Common myeloid progenitor, CD34-positive (primary cell): ENCODE results near the gene CDY2A.
"Not testable (repeated sequence)": the region's sequence is repeated elsewhere in the genome, so short reads cannot be mapped to it uniquely, and the experiment has no call there.

Source experiments
- CTCF ChIA-PET: fragments of 350-600 bp; sonication (Branson Sonifier 250); formaldehyde crosslinking; loops from one replicate; lab custom pipeline; 2021; ENCODE audit warnings: antibody characterized with exemption; lab: Charles Lee
- POLR2A ChIA-PET: fragments of 350-600 bp; sonication (Branson Sonifier 250); formaldehyde crosslinking; loops from one replicate; lab custom pipeline; 2021; ENCODE audit warnings: antibody characterized with exemption; lab: Charles Lee
- DNase-seq, 3 donors: peaks; one replicate each; pipeline versions ENCODE4 v3.0.0 to v3.0.0-alpha.2; 2013
- H3K27ac ChIP-seq, 2 experiments: 1 replicate in 1 of 2; 2 replicates in 1 of 2; pipeline ENCODE4 v1.7.0; 2013; ENCODE audit warnings: inconsistent platforms in 2 of 2, low read length in 2 of 2, mild to moderate bottlenecking in 2 of 2, low read depth in 1 of 2, moderate library complexity in 1 of 2; ENCODE audit not compliant: severe bottlenecking in 2 of 2, insufficient read depth in 1 of 2, poor library complexity in 1 of 2
- H3K27me3 ChIP-seq, 5 experiments: replicated peaks in 2 of 5; 1 replicate in 3 of 5; 2 replicates in 2 of 5; pipeline versions ENCODE4 v1.6.1 to v1.7.0; 2013; ENCODE audit warnings: low read length in 4 of 5, mild to moderate bottlenecking in 2 of 5, moderate library complexity in 2 of 5, inconsistent platforms in 1 of 5; ENCODE audit not compliant: insufficient read depth in 5 of 5, control insufficient read depth in 4 of 5
- H3K36me3 ChIP-seq, 4 experiments: 1 replicate in 2 of 4; 2 replicates in 2 of 4; pipeline versions ENCODE4 v1.6.1 to v1.7.0; 2013; ENCODE audit warnings: low read length in 3 of 4, control low read depth in 1 of 4, mild to moderate bottlenecking in 1 of 4; ENCODE audit not compliant: control insufficient read depth in 4 of 4, insufficient read depth in 4 of 4
- H3K4me1 ChIP-seq, 4 experiments: 1 replicate in 3 of 4; 2 replicates in 1 of 4; pipeline versions ENCODE4 v1.6.1 to v1.7.1; 2013; ENCODE audit warnings: low read length in 3 of 4, mild to moderate bottlenecking in 3 of 4, control low read depth in 1 of 4, inconsistent platforms in 1 of 4, moderate library complexity in 1 of 4; ENCODE audit not compliant: control insufficient read depth in 4 of 4, insufficient read depth in 4 of 4; ENCODE audit errors: control extremely low read depth in 1 of 4
- H3K4me3 ChIP-seq, 7 experiments: 1 replicate in 4 of 7; 2 replicates in 3 of 7; pipeline versions ENCODE4 v1.5.1 to v1.7.0; 2013; ENCODE audit warnings: mild to moderate bottlenecking in 7 of 7, low read length in 6 of 7, moderate library complexity in 6 of 7, inconsistent platforms in 2 of 7, low read depth in 2 of 7, control low read depth in 1 of 7; ENCODE audit not compliant: insufficient read depth in 4 of 7, control insufficient read depth in 1 of 7; ENCODE audit errors: extremely low read depth in 1 of 7
- H3K9me3 ChIP-seq, 5 experiments: 1 replicate in 4 of 5; 2 replicates in 1 of 5; pipeline versions ENCODE4 v1.6.1 to v1.7.1; 2013; ENCODE audit warnings: low read length in 4 of 5, mild to moderate bottlenecking in 2 of 5, inconsistent platforms in 1 of 5, low read depth in 1 of 5, moderate library complexity in 1 of 5; ENCODE audit not compliant: control insufficient read depth in 4 of 5, insufficient read depth in 2 of 5; ENCODE audit errors: control extremely low read depth in 1 of 5
- WGBS: methylation state at CpG from one replicate; pipeline ENCODE4 v1.1.5; 2013; ENCODE audit not compliant: insufficient coverage; 5-methylcytosine and 5-hydroxymethylcytosine counted together

Gene CDY2A

GRCh38 chrY:18034864-18035263, 9.3 kb downstream of the CDY2A start:
- H3K27me3 ChIP-seq, H3K4me1 ChIP-seq, H3K36me3 ChIP-seq, POLR2A ChIA-PET, H3K27ac ChIP-seq, CTCF ChIA-PET, H3K4me3 ChIP-seq, DNase-seq, H3K9me3 ChIP-seq: not testable (repeated sequence)
- WGBS: no CpG with 5 or more reads among the region's 3 CpGs

- H3K27ac ChIP-seq, H3K4me1 ChIP-seq, H3K27me3 ChIP-seq, POLR2A ChIA-PET, H3K36me3 ChIP-seq, CTCF ChIA-PET, DNase-seq, H3K9me3 ChIP-seq, H3K4me3 ChIP-seq: not testable (repeated sequence)
- WGBS: no CpG with 5 or more reads among the region's 3 CpGs
Measured at GRCh38 chrY:18044990-18045389, 19.4 kb downstream of the CDY2A start.

DNA sequence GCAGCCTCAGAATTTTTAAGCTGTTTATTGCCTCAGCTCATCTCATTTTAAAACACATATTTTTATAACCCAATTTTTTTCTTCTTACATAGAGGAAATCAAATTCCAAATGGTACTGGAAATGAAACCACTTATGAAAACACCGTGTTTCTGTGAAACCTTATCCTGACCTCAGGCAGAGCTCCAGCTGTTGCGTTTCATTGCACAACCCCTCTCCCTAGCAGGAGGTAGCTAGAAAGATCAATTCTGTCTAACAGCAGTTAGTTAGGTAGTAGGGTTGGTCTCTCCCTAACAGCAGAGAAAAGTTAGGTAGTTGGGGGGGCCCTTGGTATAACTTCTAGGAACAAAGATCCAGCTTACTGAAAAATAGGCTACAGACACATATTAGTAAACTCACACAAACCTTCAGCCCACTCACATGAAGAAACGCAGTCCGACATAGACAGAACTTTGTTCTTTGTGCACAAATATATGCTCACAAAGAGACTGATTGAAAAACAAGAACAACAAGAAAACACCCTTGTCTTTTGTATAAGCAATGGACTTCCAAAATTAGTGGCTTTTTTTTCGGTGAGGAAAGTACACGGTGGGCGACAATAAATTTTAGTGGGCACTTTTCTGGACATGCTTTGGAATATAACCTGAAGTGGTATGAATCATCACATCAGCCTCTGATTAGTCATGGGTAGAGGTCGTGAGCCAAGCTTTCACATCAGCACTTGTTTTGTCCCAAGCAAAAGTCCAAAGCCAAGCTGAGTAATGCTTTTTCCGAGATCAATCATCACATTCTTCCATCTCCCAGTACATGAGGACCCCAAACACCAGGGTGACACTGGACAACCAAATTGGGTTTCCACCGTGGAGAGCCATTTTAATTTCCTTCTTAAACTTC, 22.8 kb downstream of the CDY2A start:
- DNase-seq, H3K27ac ChIP-seq, H3K4me1 ChIP-seq: not testable (repeated sequence)

DNA sequence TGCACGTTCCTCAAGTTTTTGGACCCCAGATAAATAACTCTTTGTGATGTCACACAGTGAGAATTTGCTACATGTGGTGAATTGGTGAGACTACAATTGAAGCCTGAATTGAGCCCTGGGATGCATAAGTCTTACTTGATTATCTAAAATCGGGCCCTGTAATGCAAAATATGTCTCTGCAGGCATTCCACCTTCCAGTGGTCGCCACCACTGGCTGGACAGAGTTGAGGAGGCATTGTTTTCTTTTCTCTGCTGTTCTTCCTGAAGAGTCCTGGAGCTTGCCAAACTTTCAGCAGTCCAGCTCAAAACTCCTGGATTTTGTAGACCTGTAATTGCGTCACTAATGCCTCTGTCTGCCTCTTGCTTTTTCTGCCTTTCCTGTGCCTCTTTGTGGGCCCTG, 23.5 kb downstream of the CDY2A start:
- POLR2A ChIA-PET, H3K27ac ChIP-seq, H3K36me3 ChIP-seq, DNase-seq, CTCF ChIA-PET, H3K4me3 ChIP-seq, H3K4me1 ChIP-seq, H3K27me3 ChIP-seq, H3K9me3 ChIP-seq: not testable (repeated sequence)
- WGBS: no CpG with 5 or more reads among the region's 4 CpGs

More for the DNA sequence above, 22.8 kb downstream of the CDY2A start:
- POLR2A ChIA-PET, H3K27me3 ChIP-seq, CTCF ChIA-PET, H3K4me3 ChIP-seq, H3K9me3 ChIP-seq, H3K36me3 ChIP-seq: not testable (repeated sequence)
- no CpG with 5 or more reads among the region's 10 CpGs for WGBS

DNA sequence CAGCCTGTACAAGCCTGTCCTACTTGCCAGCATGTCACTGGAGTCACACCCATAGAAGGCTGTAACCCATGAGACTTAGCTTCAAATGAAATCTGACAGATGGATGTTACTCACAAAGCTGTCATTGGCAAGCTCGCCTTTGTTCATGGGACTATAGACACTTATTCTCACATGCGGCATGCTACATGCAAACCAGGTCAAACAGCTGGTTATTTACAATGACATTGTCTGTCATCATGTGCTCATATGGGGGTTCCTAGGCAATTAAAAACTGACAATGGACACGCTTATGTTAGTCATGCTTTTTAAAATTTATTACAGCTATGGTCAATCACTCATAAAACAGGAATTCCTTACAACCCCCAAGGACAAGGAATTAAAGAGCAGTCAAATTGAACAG, 30.9 kb downstream of the CDY2A start:
- H3K36me3 ChIP-seq, H3K4me3 ChIP-seq, DNase-seq, H3K27ac ChIP-seq, H3K4me1 ChIP-seq, CTCF ChIA-PET, H3K27me3 ChIP-seq, H3K9me3 ChIP-seq, POLR2A ChIA-PET: not testable (repeated sequence)
- WGBS: no CpG with 5 or more reads among the region's 3 CpGs

DNA sequence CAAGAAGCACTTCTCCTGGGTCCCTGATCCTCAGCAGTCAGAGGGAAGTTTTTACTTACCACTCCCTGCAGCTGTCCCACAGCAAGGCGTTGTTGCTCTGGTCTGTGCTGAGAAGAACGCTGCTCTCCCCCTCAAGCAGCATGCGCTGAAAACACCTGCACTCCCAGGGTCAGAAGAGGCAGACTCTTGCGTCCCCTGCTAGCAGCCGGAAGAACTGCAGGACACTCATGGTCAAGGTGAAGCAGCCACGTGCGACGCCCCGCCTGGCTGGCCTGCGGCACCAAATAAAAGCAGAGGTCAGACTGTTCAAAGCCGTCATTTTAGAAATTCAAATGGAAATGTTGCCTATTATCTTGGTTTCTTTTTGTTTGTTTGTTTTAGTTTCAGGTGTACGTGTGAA, 47.9 kb downstream of the CDY2A start:
- POLR2A ChIA-PET: not testable (repeated sequence)

More for the DNA sequence above, 47.9 kb downstream of the CDY2A start:
- H3K27ac ChIP-seq, CTCF ChIA-PET, DNase-seq, H3K4me3 ChIP-seq, H3K27me3 ChIP-seq, H3K4me1 ChIP-seq, H3K9me3 ChIP-seq, H3K36me3 ChIP-seq: not testable (repeated sequence)
- WGBS: no CpG with 5 or more reads among the region's 12 CpGs
